Esophagus squamous epithelium (tissue), 5 donors: ENCODE measurements around the gene SPRYD3. TPM values are rescaled to one million over a fixed set of nuclear protein-coding genes. Genes with fewer than 3 reads are reported as not detected.

Experiments used
- DNase-seq: peaks from one replicate; lab custom pipeline; 2025; lab: John Stamatoyannopoulos, UW
- H3K27ac ChIP-seq, 4 donors: fragments of 200-600 bp; sonication (generic); one replicate each; pipeline ENCODE4 v1.5.1; 2016 to 2019; ENCODE audit warnings: mild to moderate bottlenecking in 1 of 4
- H3K27me3 ChIP-seq, 4 donors: fragments of 200-600 bp; sonication (generic); 1 replicate in 3 of 4; 2 replicates in 1 of 4; pipeline versions ENCODE4 v1.5.1 to v1.6.0; 2017 to 2021; ENCODE audit warnings: antibody characterized with exemption in 1 of 4
- H3K36me3 ChIP-seq, 3 donors: fragments of 200-600 bp; sonication (generic); one replicate each; pipeline ENCODE4 v1.5.1; 2016 to 2019
- H3K4me1 ChIP-seq, 3 donors: fragments of 200-600 bp; sonication (generic); one replicate each; pipeline ENCODE4 v1.5.1; 2017 to 2019
- H3K4me3 ChIP-seq, 4 donors: fragments of 200-600 bp; sonication (generic); 1 replicate in 3 of 4; 2 replicates in 1 of 4; pipeline ENCODE4 v1.5.1; 2016 to 2019; ENCODE audit warnings: mild to moderate bottlenecking in 2 of 4, moderate library complexity in 1 of 4
- H3K9me3 ChIP-seq, 3 donors: fragments of 200-600 bp; sonication (generic); one replicate each; pipeline ENCODE4 v1.5.1; 2016 to 2019
- POLR2A ChIP-seq, 4 donors: fragments of 450-650 bp; IDR thresholded peaks; one replicate each; pipeline ENCODE4 v1.6.1; 2017; ENCODE audit warnings: antibody characterized with exemption in 4 of 4, mild to moderate bottlenecking in 4 of 4, moderate library complexity in 3 of 4
- WGBS, 2 donors: methylation state at CpG; one replicate each; pipeline ENCODE4 v1.1.5; 2018; 5-methylcytosine and 5-hydroxymethylcytosine counted together
- intact Hi-C: fragments of 100-400 bp; cut with DNase I; formaldehyde crosslinking; loops from one replicate; pipeline ENCODE4 v1.15.0; 2022
- total RNA-seq, 4 donors: library from RNA; depleted of rRNA; stranded (reverse); fragments of >200 nt; gene quantifications; one replicate each; pipeline ENCODE4 v1.1.0, GENCODE V29; 2016
- TF ChIP-seq, protein P1 (sequence below), 6 experiments: fragments of 450-650 bp in 4 of 6; fragments of 200-600 bp in 2 of 6; sonication (generic) in 2 of 6; IDR thresholded peaks; one replicate each; pipeline ENCODE4 v1.5.1; 2016 to 2019; ENCODE audit warnings: antibody characterized with exemption in 6 of 6, mild to moderate bottlenecking in 4 of 6, moderate library complexity in 4 of 6
- donor health status: DM: yes; HTN: yes; CAD: no.

Gene SPRYD3
- total RNA-seq, 4 donors from 2014 or later, result 28.2 to 41.4 (median 29.2) TPM

DNA sequence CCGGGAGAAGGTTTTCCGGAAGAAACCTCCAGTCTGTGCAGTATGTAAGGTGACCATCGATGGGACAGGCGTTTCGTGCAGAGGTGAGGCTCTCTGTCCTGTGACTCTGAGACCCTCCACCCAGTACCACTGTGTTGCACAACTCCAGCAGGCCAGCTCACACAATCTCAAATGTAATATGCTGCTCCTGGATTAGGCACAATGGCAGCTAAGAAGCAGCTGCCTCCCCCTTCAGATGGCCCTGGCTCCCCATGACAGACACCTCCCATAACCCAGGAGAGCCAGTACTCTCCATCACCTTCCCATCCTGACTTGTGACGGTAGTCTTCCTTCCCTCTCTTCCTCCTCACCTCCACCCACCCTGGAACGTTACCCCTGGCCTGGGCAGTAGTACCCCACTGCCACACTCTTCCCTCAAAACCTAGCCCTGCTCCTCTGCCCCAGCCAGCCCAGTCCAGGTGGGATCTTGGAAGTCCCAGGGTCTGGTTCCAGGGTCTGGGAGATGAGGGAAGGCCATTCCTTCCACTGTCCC lies 27.2 kb downstream of the SPRYD3 start:
- Histone ChIP-seq H3K27ac (peak overlapping the region; percentile 90 to 96 (median 94)), H3K4me3 (peak overlapping the region in 3 of 4 donors; percentile 53 to 84 (median 62)), H3K9me3 (no peaks in the 10 kb centered on the region), H3K27me3 (no peaks in the 10 kb centered on the region), H3K4me1 (peaks cover 26 to 87% (median 31%) of the 10 kb centered on the region in 3 donors), H3K36me3 (peaks cover 0 to 20% (median 7%) of the 10 kb centered on the region in 3 donors)
- no peak for DNase-seq
- 37 to 55% methylated on average over 6 of the region's 7 CpGs for WGBS, 2 donors
- intact Hi-C loops, result no loop called here
- TF ChIP-seq POLR2A (IDR thresholded peaks at IDR 0.05), result no peak
- TF ChIP-seq, protein P1, sequence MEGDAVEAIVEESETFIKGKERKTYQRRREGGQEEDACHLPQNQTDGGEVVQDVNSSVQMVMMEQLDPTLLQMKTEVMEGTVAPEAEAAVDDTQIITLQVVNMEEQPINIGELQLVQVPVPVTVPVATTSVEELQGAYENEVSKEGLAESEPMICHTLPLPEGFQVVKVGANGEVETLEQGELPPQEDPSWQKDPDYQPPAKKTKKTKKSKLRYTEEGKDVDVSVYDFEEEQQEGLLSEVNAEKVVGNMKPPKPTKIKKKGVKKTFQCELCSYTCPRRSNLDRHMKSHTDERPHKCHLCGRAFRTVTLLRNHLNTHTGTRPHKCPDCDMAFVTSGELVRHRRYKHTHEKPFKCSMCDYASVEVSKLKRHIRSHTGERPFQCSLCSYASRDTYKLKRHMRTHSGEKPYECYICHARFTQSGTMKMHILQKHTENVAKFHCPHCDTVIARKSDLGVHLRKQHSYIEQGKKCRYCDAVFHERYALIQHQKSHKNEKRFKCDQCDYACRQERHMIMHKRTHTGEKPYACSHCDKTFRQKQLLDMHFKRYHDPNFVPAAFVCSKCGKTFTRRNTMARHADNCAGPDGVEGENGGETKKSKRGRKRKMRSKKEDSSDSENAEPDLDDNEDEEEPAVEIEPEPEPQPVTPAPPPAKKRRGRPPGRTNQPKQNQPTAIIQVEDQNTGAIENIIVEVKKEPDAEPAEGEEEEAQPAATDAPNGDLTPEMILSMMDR (IDR thresholded peaks at IDR 0.05), result no peak

DNA sequence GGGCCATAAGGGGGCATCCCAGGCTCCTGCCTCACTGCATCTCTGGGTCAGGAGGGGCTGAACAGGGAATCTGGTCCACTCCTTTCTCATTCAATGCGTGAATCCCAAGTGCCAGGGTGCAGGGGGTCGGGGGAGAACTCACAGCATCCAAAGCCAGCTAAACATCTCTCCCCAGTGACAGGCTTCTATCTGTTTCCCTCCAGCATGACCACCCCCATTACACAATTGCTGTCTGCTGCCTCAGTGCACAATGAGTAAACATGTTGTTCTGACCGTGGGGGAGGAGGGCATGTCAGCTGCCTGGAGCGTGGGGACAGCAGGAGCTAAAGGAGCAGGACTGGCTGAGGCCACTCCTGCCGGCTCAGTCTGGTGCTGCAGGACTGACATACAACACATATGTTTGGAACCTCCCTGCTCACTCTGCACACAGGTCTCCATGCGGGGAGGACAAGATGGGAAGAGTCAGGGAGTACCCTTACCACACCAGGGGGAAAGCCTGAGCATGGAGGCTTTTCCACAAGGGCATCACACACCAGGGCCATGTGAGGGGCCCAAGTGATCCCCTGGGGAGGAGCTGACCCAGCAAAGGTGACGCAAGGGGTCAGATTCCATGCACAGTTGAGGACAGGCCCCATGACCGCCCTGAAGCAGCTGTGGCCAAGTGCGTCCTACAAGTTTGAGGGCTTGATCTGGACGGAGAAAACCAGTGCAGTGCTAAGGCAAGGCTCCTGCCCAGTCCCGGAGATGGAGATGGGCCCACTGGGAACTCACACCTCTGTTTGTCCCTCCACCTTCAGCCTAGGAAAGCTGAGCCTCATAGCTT lies 27.9 kb downstream of the SPRYD3 start:
- 41 to 57% methylated on average over 6 to 8 of the region's 11 CpGs for WGBS, 2 donors
- Histone ChIP-seq H3K27ac (peak overlapping the region; percentile 90 to 96 (median 94)), H3K36me3 (peaks cover 0 to 14% (median 0%) of the 10 kb centered on the region in 3 donors), H3K27me3 (no peaks in the 10 kb centered on the region), H3K4me3 (peak overlapping the region; percentile 31 to 84 (median 58)), H3K4me1 (peaks cover 29 to 92% (median 31%) of the 10 kb centered on the region in 3 donors), H3K9me3 (no peaks in the 10 kb centered on the region)
- intact Hi-C loops, result no loop called here
- TF ChIP-seq, protein P1 (IDR thresholded peaks at IDR 0.05), result peak in 3 of 6 experiments; percentile 18 to 27 (median 21)
- peak in 2 of 4 donors; percentile 42 to 49 for TF ChIP-seq POLR2A (IDR thresholded peaks at IDR 0.05)
- no peak for DNase-seq

DNA sequence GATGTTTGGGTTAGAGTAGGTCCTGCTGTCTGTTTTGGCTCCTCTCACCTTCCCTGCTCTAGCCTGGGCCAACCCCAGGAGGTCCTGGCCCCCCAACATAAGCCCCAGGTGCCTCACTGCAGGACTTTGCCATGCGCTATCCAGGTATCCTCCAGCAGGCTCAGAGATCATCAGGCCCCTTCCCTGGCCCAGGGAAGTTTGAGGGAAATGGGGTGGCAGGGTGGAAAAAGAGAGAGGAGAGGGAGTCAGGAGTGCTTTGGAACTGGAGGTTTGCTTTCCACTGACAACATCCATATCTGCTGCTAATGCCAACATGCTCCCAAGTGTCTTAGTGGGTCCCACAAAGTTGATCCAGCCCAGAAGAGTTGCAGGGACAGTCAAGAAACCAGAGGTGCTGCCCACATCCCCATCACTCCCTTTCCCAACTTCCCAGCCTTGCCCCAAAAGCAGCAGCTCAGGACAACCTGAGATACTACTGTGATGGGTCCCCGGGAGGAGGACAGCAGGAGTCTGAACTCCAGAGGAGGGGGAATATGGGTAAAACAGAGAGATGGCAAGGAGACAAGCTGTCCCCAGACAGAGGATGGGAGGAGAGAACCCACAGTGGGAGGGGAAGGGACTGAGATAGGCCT lies 28.6 kb downstream of the SPRYD3 start:
- Histone ChIP-seq H3K4me3 (peak overlapping the region; percentile 31 to 84 (median 58)), H3K4me1 (peaks cover 36 to 93% (median 36%) of the 10 kb centered on the region in 3 donors), H3K27ac (peak overlapping the region; percentile 90 to 96 (median 94)), H3K9me3 (no peaks in the 10 kb centered on the region), H3K27me3 (no peaks in the 10 kb centered on the region), H3K36me3 (peaks cover 0 to 6% (median 0%) of the 10 kb centered on the region in 3 donors)
- TF ChIP-seq, protein P1 (IDR thresholded peaks at IDR 0.05), result no peak
- no peak for TF ChIP-seq POLR2A (IDR thresholded peaks at IDR 0.05)
- DNase-seq, result no peak
- 38% methylated on average over 1 of the region's 2 CpGs; no CpG with 5 or more reads in 1 of the 2 donors for WGBS, 2 donors
- intact Hi-C loops, result no loop called here

DNA sequence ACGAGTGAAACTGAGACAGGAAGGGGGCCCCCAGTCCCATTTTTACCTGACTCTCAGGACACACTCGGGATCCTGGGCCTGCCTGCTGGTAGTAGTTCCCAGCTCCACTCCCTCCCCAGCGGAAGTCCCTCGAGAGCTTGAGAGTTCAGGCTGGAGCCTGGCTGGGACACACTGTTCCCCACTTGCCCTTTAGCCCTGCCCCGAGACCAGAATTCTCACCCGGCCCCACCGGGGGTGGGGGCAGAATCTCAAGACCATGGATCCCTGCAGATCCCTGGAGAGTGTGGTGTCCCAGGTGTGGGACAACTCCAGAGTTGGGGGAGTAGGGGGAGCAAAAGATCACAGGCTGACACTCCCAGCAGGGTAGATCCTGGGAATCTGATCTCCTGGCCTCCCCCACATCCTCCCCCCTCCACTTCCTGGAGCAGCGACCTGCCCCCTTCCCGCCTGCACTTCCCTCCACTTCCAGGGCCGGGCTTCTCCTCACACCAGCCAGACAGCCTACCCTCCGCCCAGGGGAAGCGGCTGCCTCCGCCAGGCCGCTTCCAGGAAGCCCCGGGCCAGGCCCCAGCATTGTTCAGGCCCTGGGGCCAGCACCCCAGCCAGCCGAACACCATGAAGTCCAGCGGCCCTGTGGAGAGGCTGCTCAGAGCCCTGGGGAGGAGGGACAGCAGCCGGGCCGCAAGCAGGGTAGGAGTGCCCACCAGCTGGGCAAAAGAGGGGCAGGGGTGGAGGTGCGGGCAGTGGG lies 29.4 kb downstream of the SPRYD3 start, which contains the start of gene TNS2:
TNS2 (plus strand) TSS at position 495 of the 748 bp plus-strand sequence; CDS start at position 616, 121 bp downstream.
- no peak for DNase-seq
- Histone ChIP-seq H3K4me3 (peak within 1 kb of the TSS; percentile 31 to 84 (median 58)), H3K36me3 (no peaks in the 10 kb centered on the region), H3K4me1 (peaks cover 34 to 93% (median 38%) of the 10 kb centered on the region in 3 donors), H3K27me3 (no peaks in the 10 kb centered on the region), H3K27ac (peak within 1 kb of the TSS; percentile 90 to 96 (median 94)), H3K9me3 (no peaks in the 10 kb centered on the region)
- 36 to 72% methylated on average over 2 to 5 of the region's 20 CpGs for WGBS, 2 donors
- intact Hi-C loops, result no loop called here
- TF ChIP-seq, protein P1 (IDR thresholded peaks at IDR 0.05), result no peak
- peak in 2 of 4 donors; percentile 51 to 62 for TF ChIP-seq POLR2A (IDR thresholded peaks at IDR 0.05)
